Stimulated activated memory B cell treated with anti-CD40 and anti-IgM and Interleukin-4, amounts not matched to agents 10 μg/mL and 1 μg/mL and 100 μg/mL, for 72 hours (primary cell): Measurements from ENCODE around the gene GAL.

ENCODE experiments used
- ATAC-seq: fragments of 150-1000 bp; cut with Tn5 transposase; 2 replicates; pipeline ENCODE4 v1.10.0; 2021
- H3K27ac Mint-ChIP-seq: one replicate; pipeline ENCODE4 v1.8.0; 2022; ENCODE audit warnings: mild to moderate bottlenecking, mixed read lengths
- H3K27me3 Mint-ChIP-seq: one replicate; pipeline ENCODE4 v1.8.0; 2022; ENCODE audit warnings: mixed read lengths
- H3K36me3 Mint-ChIP-seq: one replicate; pipeline ENCODE4 v1.8.0; 2022; ENCODE audit warnings: mixed read lengths
- H3K4me1 Mint-ChIP-seq: one replicate; pipeline ENCODE4 v1.8.0; 2022; ENCODE audit warnings: mixed read lengths
- H3K4me3 Mint-ChIP-seq: one replicate; pipeline ENCODE4 v1.8.0; 2022; ENCODE audit warnings: mild to moderate bottlenecking, moderate library complexity, mixed read lengths
- H3K9me3 Mint-ChIP-seq: one replicate; pipeline ENCODE4 v1.8.0; 2022; ENCODE audit warnings: mixed read lengths

GAL gene

GRCh38 chr11:68695531-68695930, 11.2 kb downstream of the GAL start:
- no peak for ATAC-seq
- H3K4me1 Mint-ChIP-seq: no peaks in the 10 kb centered on the region
- H3K36me3 Mint-ChIP-seq: no peaks in the 10 kb centered on the region
- peaks cover 7% of the 10 kb centered on the region for H3K9me3 Mint-ChIP-seq
- H3K27me3 Mint-ChIP-seq: peaks cover 67% of the 10 kb centered on the region
- H3K27ac Mint-ChIP-seq: no peak overlapping the region
- no peak overlapping the region for H3K4me3 Mint-ChIP-seq

DNA sequence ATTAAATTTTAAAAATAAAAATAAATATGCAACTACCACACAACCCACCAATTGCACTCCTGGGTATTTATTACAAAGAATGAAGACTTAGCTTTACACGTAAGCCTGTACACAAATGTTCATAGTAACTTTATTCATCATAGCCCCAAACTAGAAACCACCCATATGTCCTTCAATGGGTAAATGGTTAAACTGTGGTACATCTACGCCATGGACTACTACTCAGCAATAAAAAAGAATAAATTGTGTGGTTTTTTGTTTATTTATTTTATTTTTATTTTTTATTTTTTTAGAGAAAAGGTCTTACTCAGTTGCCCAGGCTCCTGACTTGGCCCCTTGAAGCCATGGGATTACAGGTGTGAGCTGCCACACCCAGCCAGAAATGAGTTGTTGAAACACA, 14.6 kb downstream of the GAL start:
- Mint-ChIP-seq H3K4me3 (no peak overlapping the region), H3K36me3 (no peaks in the 10 kb centered on the region), H3K27ac (no peak overlapping the region), H3K9me3 (peaks cover 7% of the 10 kb centered on the region), H3K27me3 (peaks cover 59% of the 10 kb centered on the region), H3K4me1 (no peaks in the 10 kb centered on the region)
- no peak for ATAC-seq

DNA sequence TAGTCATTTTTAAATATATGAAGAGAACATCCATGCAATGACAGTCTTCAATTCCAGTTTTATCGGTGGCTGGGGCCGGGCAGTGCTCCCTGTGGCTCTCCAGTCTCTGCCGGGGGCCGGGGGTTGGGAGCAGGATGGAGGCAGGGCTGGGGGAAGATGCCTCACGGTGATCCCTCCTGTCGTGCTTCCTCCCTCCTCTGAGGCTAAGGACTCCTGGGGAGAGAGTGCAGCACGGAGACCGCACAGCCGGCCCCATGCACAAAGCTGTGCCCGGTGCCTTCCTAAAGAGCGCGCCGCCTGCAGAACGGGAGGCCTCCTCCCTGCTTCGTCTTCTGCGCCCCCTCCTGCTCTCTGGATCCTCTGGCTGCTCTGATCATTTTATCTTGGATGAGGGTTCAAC, 20.5 kb downstream of the GAL start:
- peaks cover 24% of the 10 kb centered on the region for H3K27me3 Mint-ChIP-seq
- H3K27ac Mint-ChIP-seq: no peak overlapping the region
- no peaks in the 10 kb centered on the region for H3K9me3 Mint-ChIP-seq
- ATAC-seq: peak; percentile 36
- no peaks in the 10 kb centered on the region for H3K4me1 Mint-ChIP-seq
- H3K4me3 Mint-ChIP-seq: no peak overlapping the region
- no peaks in the 10 kb centered on the region for H3K36me3 Mint-ChIP-seq

- no peak for ATAC-seq
Measured at GRCh38 chr11:68707527-68707926, 23.2 kb downstream of the GAL start.

DNA sequence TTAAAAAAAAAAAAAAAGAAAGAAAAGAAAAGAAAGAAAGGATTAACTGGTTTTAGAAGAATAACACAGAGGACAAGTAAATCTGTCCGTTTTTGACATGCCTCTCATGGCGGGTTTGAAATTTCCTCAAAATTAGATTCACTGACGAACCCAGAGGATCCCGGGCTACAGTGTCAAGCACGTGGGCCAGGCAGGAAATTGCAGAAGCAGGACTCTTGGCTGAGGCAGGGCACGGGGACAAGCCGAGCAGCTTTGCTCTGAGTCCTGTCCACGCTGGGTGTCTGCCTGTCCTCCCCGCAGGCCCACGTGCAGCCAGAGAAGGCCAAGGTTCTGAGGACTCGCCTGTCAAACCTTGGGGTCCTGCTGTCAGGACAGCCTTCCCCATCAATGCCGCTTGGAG, 24.7 kb downstream of the GAL start:
- Mint-ChIP-seq H3K4me1 (no peaks in the 10 kb centered on the region), H3K27me3 (no peaks in the 10 kb centered on the region), H3K9me3 (no peaks in the 10 kb centered on the region), H3K27ac (no peak overlapping the region), H3K4me3 (no peak overlapping the region), H3K36me3 (no peaks in the 10 kb centered on the region)
- no peak for ATAC-seq

More at GRCh38 chr11:68707527-68707926, 23.2 kb downstream of the GAL start:
- Mint-ChIP-seq H3K4me1 (no peaks in the 10 kb centered on the region), H3K27me3 (peaks cover 7% of the 10 kb centered on the region), H3K4me3 (no peak overlapping the region), H3K27ac (no peak overlapping the region), H3K36me3 (no peaks in the 10 kb centered on the region), H3K9me3 (no peaks in the 10 kb centered on the region)

GRCh38 chr11:68710409-68710808, 26.1 kb downstream of the GAL start:
- no peaks in the 10 kb centered on the region for H3K27me3 Mint-ChIP-seq
- H3K4me1 Mint-ChIP-seq: no peaks in the 10 kb centered on the region
- ATAC-seq: no peak
- no peaks in the 10 kb centered on the region for H3K9me3 Mint-ChIP-seq
- H3K4me3 Mint-ChIP-seq: no peak overlapping the region
- H3K27ac Mint-ChIP-seq: no peak overlapping the region
- no peaks in the 10 kb centered on the region for H3K36me3 Mint-ChIP-seq

GRCh38 chr11:68711114-68711513, 26.8 kb downstream of the GAL start:
- no peak overlapping the region for H3K27ac Mint-ChIP-seq

GRCh38 chr11:68714060-68714856, 29.9 kb downstream of the GAL start:
- Mint-ChIP-seq H3K9me3 (peaks cover 5% of the 10 kb centered on the region), H3K36me3 (peaks cover 6% of the 10 kb centered on the region), H3K27me3 (peaks cover 20% of the 10 kb centered on the region), H3K4me1 (no peaks in the 10 kb centered on the region), H3K4me3 (no peak overlapping the region), H3K27ac (no peak overlapping the region)
- no peak for ATAC-seq

More at GRCh38 chr11:68711114-68711513, 26.8 kb downstream of the GAL start:
- ATAC-seq: no peak
- H3K4me1 Mint-ChIP-seq: no peaks in the 10 kb centered on the region
- no peaks in the 10 kb centered on the region for H3K36me3 Mint-ChIP-seq
- H3K4me3 Mint-ChIP-seq: no peak overlapping the region
- H3K9me3 Mint-ChIP-seq: no peaks in the 10 kb centered on the region
- no peaks in the 10 kb centered on the region for H3K27me3 Mint-ChIP-seq

DNA sequence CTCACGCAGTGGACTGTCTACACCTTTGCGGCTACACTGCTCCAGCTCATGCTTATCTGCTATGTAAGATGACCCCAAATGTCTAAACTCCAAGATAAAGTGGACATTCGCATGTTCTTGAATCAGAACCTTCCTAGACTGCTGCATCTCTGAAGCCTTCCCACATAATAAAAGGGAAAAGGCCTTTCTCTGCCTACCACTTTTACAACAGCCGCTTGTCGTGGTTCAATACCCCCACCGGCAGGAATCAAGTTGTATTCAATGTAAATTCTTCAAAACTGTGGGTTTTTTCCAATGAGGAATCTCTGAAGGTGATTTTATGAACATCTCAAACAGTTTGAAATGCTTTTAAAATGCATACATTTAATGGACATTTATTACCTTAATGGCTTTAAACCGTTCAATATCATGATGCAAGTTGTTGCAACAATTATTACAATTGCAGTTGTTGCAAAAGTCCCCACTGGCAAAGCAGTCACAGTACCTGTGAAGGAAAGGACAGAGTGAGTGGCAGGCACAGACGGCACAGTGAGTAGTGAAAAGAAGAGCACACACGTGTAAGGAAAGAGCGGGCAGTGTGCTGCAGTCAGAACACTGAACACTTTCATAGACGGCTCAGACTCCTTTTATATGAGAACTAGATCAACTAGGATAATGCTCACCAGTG, 31.2 kb downstream of the GAL start:
- no peaks in the 10 kb centered on the region for H3K4me1 Mint-ChIP-seq
- H3K36me3 Mint-ChIP-seq: peaks cover 19% of the 10 kb centered on the region
- peaks cover 15% of the 10 kb centered on the region for H3K9me3 Mint-ChIP-seq
- H3K4me3 Mint-ChIP-seq: no peak overlapping the region
- H3K27ac Mint-ChIP-seq: no peak overlapping the region
- no peak for ATAC-seq
- H3K27me3 Mint-ChIP-seq: peaks cover 33% of the 10 kb centered on the region

DNA sequence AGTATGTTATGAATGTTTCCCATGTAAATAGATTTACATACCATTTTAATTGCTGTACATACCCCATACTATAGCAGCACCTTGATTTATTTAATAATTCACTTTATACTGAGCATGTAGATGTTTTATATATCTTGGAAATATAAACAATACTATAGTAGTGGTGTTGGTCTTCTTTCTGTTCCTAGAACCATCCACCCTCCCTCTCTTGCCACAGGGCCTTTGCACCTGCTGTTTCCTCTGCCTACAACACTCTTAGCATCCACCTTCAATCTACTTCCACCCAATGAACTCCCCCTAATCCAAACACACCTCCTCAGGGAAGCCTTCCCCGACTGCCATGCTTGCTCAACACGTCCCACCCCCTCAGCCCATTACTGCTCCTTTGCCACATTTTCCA, 36.7 kb downstream of the GAL start:
- H3K36me3 Mint-ChIP-seq: peaks cover 30% of the 10 kb centered on the region
- H3K27me3 Mint-ChIP-seq: peaks cover 48% of the 10 kb centered on the region
- no peak for ATAC-seq
- no peak overlapping the region for H3K27ac Mint-ChIP-seq
- no peaks in the 10 kb centered on the region for H3K4me1 Mint-ChIP-seq
- no peak overlapping the region for H3K4me3 Mint-ChIP-seq
- H3K9me3 Mint-ChIP-seq: peaks cover 19% of the 10 kb centered on the region

DNA sequence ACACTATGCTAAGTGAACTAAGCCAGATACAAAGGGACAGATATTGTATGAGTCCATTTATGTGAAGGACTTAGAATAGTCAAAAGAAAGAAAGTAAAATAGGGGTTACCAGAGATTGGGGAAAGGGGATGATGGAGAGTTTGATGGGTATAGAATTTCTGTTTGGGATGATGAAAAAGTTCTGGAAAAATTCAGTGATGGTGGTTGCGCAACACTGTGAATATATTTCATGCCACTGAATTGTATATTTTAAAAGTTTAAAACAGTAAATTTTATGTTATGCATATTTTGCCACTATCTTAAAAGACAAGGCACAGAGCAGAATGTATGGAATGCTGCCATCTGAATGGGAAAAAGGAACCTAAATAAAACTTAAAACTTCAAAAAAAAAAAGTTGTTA, 37.8 kb downstream of the GAL start:
- Mint-ChIP-seq H3K4me1 (no peaks in the 10 kb centered on the region), H3K36me3 (peaks cover 30% of the 10 kb centered on the region), H3K27me3 (peaks cover 41% of the 10 kb centered on the region), H3K27ac (no peak overlapping the region), H3K4me3 (no peak overlapping the region), H3K9me3 (peaks cover 19% of the 10 kb centered on the region)
- no peak for ATAC-seq

DNA sequence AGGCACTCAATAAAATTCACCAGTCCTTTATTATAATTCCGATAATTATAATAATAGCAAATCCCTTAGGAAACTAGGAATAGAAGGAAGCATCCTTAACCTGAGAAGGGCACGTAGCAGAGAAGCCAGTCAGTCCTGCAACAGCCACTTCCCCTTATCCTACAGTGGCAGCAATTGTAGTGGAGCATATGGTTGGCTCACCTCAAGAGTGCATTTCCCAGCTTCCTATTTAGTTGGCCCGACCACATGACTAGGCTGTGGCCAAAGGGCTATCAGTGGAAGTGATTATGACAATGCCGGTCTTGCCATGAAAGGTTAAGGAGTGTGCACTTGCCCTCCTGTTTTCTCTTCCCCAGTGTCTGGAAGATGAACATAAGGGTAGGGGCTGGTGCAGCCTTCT, 39.9 kb downstream of the GAL start:
- H3K4me3 Mint-ChIP-seq: no peak overlapping the region
- H3K27ac Mint-ChIP-seq: no peak overlapping the region
- no peak for ATAC-seq
- no peaks in the 10 kb centered on the region for H3K4me1 Mint-ChIP-seq
- H3K36me3 Mint-ChIP-seq: peaks cover 25% of the 10 kb centered on the region
- H3K9me3 Mint-ChIP-seq: peaks cover 13% of the 10 kb centered on the region
- peaks cover 28% of the 10 kb centered on the region for H3K27me3 Mint-ChIP-seq

DNA sequence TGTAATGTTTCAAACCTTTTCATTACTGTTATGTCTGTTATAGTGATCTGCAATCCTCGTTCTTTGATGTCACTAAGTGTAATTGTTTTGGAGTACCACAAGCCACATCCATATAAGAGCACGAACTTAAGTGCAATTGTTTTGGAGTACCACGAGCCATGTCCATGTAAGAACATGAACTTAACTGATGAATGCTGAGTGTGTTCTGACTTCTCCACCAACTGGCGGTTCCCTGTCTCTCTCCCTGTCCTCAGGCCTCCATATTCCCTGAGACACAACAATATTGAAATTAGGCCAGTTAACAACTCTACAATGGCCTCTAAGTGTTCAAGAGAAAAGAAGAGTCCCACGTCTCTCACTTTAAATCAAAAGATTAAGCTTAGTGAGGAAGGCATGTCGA, 43.4 kb downstream of the GAL start:
- Mint-ChIP-seq H3K27ac (no peak overlapping the region), H3K27me3 (no peaks in the 10 kb centered on the region), H3K4me3 (no peak overlapping the region), H3K4me1 (no peaks in the 10 kb centered on the region), H3K36me3 (no peaks in the 10 kb centered on the region), H3K9me3 (no peaks in the 10 kb centered on the region)
- no peak for ATAC-seq

DNA sequence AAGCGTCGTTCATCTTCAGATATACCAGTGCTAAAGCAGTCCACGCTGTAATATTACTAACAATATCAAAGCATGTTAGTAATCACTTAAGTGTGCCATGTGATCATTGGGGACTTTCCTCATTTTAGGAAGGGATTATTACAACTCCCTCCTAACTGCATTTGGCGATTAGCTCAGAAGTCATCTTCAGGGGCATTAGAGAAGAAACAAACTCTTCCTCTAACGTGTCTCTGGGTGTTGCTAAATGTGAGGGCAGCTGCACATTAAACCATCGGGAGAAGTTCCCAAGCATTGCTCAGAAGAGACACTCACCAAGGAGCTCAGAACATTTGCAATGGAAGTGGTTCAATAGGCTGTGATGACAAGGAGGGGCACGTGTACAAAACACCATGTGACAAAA, 49.8 kb downstream of the GAL start:
- Mint-ChIP-seq H3K36me3 (no peaks in the 10 kb centered on the region), H3K27me3 (no peaks in the 10 kb centered on the region), H3K4me1 (no peaks in the 10 kb centered on the region), H3K4me3 (no peak overlapping the region), H3K27ac (no peak overlapping the region), H3K9me3 (no peaks in the 10 kb centered on the region)
- ATAC-seq: no peak

GRCh38 chr11:68735125-68735524, 50.8 kb downstream of the GAL start:
- H3K36me3 Mint-ChIP-seq: no peaks in the 10 kb centered on the region
- no peaks in the 10 kb centered on the region for H3K4me1 Mint-ChIP-seq
- ATAC-seq: no peak
- H3K27ac Mint-ChIP-seq: no peak overlapping the region
- no peaks in the 10 kb centered on the region for H3K27me3 Mint-ChIP-seq
- no peak overlapping the region for H3K4me3 Mint-ChIP-seq
- no peaks in the 10 kb centered on the region for H3K9me3 Mint-ChIP-seq

DNA sequence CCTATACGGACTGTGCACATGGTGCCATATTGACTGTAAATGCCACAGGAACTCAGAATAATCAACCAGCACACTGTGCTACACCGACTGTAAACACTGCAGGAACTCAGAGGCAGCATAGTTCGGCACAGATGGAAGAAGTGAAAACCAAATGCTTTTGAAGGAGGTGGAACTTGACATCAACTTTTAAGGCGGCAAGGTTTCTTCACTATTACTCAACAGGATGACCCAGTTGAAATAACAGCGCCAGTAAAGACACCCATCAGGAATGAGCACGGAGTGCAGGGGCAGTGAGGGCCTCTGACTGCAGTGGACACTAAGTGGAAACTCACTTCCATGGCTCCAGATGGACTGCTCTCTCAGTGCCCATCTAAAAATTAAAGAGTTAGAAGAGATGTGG, 51.3 kb downstream of the GAL start:
- no peak for ATAC-seq
- H3K36me3 Mint-ChIP-seq: no peaks in the 10 kb centered on the region
- H3K4me1 Mint-ChIP-seq: no peaks in the 10 kb centered on the region
- no peak overlapping the region for H3K4me3 Mint-ChIP-seq
- H3K27ac Mint-ChIP-seq: no peak overlapping the region
- no peaks in the 10 kb centered on the region for H3K27me3 Mint-ChIP-seq
- no peaks in the 10 kb centered on the region for H3K9me3 Mint-ChIP-seq
